Measurements from ENCODE around the gene RAB30.

Gene RAB30

GRCh38 chr11:83070044-83070701 lies 1.5 kb downstream of the RAB30 start:
- DNase-seq = no peak

- no peak for DNase-seq
Observed at GRCh38 chr11:83069441-83070043, 2.2 kb downstream of the RAB30 start.

GRCh38 chr11:83068568-83068967 lies 3.1 kb downstream of the RAB30 start:
- DNase-seq = no peak

- DNase-seq = no peak
Observed at GRCh38 chr11:83064011-83064410, 7.7 kb downstream of the RAB30 start.

GRCh38 chr11:83063073-83063754 lies 8.5 kb downstream of the RAB30 start:
- DNase-seq = no peak

GRCh38 chr11:83061883-83062282 lies 9.8 kb downstream of the RAB30 start:
- DNase-seq = no peak

GRCh38 chr11:83060965-83061364 lies 10.7 kb downstream of the RAB30 start:
- DNase-seq = no peak

- no peak for DNase-seq
Observed at GRCh38 chr11:83057721-83058120, 14.0 kb downstream of the RAB30 start.

- DNase-seq = no peak
Observed at GRCh38 chr11:83056611-83057010, 15.1 kb downstream of the RAB30 start.

GRCh38 chr11:83056204-83056603 lies 15.5 kb downstream of the RAB30 start:
- no peak for DNase-seq

- no peak for DNase-seq
Observed at GRCh38 chr11:83054904-83055380, 16.8 kb downstream of the RAB30 start.

- no peak for DNase-seq
Observed at GRCh38 chr11:83054001-83054400, 17.7 kb downstream of the RAB30 start.

- no peak for DNase-seq
Observed at GRCh38 chr11:83051760-83052671, 19.7 kb downstream of the RAB30 start.

- no peak for DNase-seq
Observed at GRCh38 chr11:83047515-83048225, 24.0 kb downstream of the RAB30 start.

GRCh38 chr11:83046621-83047172 lies 25.0 kb downstream of the RAB30 start:
- DNase-seq = no peak

- DNase-seq = no peak
Observed at GRCh38 chr11:83044958-83045712, 26.6 kb downstream of the RAB30 start.

GRCh38 chr11:83042964-83043711 lies 28.6 kb downstream of the RAB30 start:
- DNase-seq = no peak

GRCh38 chr11:83041126-83041525 lies 30.6 kb downstream of the RAB30 start:
- no peak for DNase-seq

- DNase-seq = no peak
Observed at GRCh38 chr11:83039566-83039965, 32.1 kb downstream of the RAB30 start.

GRCh38 chr11:83037877-83038276 lies 33.8 kb downstream of the RAB30 start:
- no peak for DNase-seq

GRCh38 chr11:83036701-83037100 lies 35.0 kb downstream of the RAB30 start:
- no peak for DNase-seq
